Measurements from ENCODE around the gene IL20RB.

DNA sequence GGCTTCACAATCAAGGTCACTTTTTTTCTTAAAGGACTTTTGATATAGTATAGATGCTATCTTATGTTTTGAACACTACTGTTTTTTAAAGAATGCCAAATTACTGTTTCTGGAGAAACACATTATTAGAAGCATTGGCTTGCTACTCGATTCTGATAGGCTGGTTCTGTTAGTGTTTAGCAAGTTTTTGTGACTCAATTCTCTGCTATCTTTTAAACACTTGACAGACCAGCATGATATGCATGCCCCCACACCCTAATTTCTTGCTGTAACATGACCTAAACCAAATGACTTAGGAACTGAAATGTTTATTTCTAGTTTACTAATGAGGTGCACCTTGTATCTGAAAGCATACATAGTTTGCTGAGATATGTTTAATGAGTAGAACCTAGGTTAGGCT is 5.5 kb upstream of the IL20RB start:
- TF ChIP-seq ARNT (IDR thresholded peaks at IDR 0.05) = no peak
- no peak for TF ChIP-seq FOXM1 (IDR thresholded peaks at IDR 0.05; ENCODE audit: borderline replicate concordance)
- no peak for TF ChIP-seq NFRKB (IDR thresholded peaks at IDR 0.05)
- TF ChIP-seq FOXK2 (IDR thresholded peaks at IDR 0.05) = no peak
- TF ChIP-seq HDGF (IDR thresholded peaks at IDR 0.05; ENCODE audit: borderline replicate concordance) = no peak
- no peak for TF ChIP-seq ELF4 (IDR thresholded peaks at IDR 0.05)
- no peak for TF ChIP-seq L3MBTL2 (conservative IDR thresholded peaks at IDR 0.05)
- TF ChIP-seq ZNF384 (IDR thresholded peaks at IDR 0.05) = no peak
- TF ChIP-seq CTBP1 (IDR thresholded peaks at IDR 0.05; ENCODE audit: borderline replicate concordance) = no peak
- no peak for TF ChIP-seq SUZ12 (IDR thresholded peaks at IDR 0.05)
- TF ChIP-seq SP1 (IDR thresholded peaks at IDR 0.05) = no peak
- no peak for TF ChIP-seq BHLHE40 (IDR thresholded peaks at IDR 0.05; ENCODE audit: borderline replicate concordance)
- no peak for TF ChIP-seq TARDBP (IDR thresholded peaks at IDR 0.05)
